ENCODE results near the gene NDUFS4.

DNA sequence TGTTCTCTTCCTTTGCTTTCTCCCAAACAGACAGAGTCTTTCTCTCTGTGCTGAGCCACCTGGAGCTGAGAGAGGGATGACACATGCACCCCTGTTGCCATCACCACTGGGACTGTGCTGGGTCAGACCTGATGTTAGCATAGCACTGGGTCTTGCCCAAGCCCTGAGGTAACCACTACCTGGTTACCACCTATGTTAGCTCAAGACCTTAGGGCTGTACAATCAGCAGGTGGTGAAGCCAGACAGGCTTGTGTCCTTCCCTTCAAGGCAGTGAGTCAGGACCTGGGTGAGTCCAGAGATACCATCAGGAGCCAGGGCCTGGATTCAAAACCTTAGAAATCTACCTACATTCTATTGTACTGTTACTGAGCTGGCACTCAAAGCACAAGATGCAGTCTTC lies 47.9 kb upstream of the NDUFS4 start:
- TF ChIP-seq, protein P1, sequence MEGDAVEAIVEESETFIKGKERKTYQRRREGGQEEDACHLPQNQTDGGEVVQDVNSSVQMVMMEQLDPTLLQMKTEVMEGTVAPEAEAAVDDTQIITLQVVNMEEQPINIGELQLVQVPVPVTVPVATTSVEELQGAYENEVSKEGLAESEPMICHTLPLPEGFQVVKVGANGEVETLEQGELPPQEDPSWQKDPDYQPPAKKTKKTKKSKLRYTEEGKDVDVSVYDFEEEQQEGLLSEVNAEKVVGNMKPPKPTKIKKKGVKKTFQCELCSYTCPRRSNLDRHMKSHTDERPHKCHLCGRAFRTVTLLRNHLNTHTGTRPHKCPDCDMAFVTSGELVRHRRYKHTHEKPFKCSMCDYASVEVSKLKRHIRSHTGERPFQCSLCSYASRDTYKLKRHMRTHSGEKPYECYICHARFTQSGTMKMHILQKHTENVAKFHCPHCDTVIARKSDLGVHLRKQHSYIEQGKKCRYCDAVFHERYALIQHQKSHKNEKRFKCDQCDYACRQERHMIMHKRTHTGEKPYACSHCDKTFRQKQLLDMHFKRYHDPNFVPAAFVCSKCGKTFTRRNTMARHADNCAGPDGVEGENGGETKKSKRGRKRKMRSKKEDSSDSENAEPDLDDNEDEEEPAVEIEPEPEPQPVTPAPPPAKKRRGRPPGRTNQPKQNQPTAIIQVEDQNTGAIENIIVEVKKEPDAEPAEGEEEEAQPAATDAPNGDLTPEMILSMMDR (IDR thresholded peaks at IDR 0.05), result no peak
- TF ChIP-seq POLR2A (IDR thresholded peaks at IDR 0.05), result no peak
